ENCODE data around the gene CCNE1. TPM values are rescaled to one million over a fixed set of nuclear protein-coding genes. Genes with fewer than 3 reads are reported as not detected.

CCNE1 gene
- total RNA-seq, 1 experiment from 2014 or later, result 40.2 TPM

- H2AFZ ChIP-seq (ENCODE audit: low read length), result no peak overlapping the region
- peak; percentile 73 for TF ChIP-seq CTCF (conservative IDR thresholded peaks at IDR 0.05)
- no peaks in the 10 kb centered on the region for H4K20me1 ChIP-seq (ENCODE audit: control insufficient read depth, insufficient read depth, insufficient read length)
- Mint-ChIP-seq H3K27ac (peak overlapping the region in 1 of 3 experiments; percentile 70; a peak in 3 of 7 replicates), H3K9me3 (peaks cover 0 to 2% of the 10 kb centered on the region in 2 experiments; a peak in 1 of 5 replicates), H3K27me3 (ENCODE audit: low read depth) (no peaks in the 10 kb centered on the region), H3K4me3 (no peak overlapping the region), H3K4me1 (no peaks in the 10 kb centered on the region; a peak in 1 of 4 replicates), H3K36me3 (ENCODE audit: insufficient read depth in 1 of 3, low read depth in 3 of 3) (no peaks in the 10 kb centered on the region)
- WGBS (ENCODE audit: extremely low coverage, insufficient read length, low lambda C conversion rate), result no CpG with 5 or more reads among the region's 5 CpGs
- H2BK5ac ChIP-seq (ENCODE audit: insufficient read length, low read length), result no peak overlapping the region
- H3K9ac ChIP-seq (ENCODE audit: extremely low read depth, insufficient read length, low read length), result no peak overlapping the region
- no peaks in the 10 kb centered on the region for H3K23me2 ChIP-seq (ENCODE audit: insufficient read length, low read depth, low read length, poor library complexity, severe bottlenecking)
- no peaks in the 10 kb centered on the region for H3K79me2 ChIP-seq (ENCODE audit: insufficient read depth, low read length)
- H3K4ac ChIP-seq (ENCODE audit: low read depth, low read length), result no peak overlapping the region
- no peak overlapping the region for H2BK120ac ChIP-seq (ENCODE audit: low read depth, low read length, poor library complexity, severe bottlenecking)
- H4K5ac ChIP-seq (ENCODE audit: insufficient read length, low read depth, low read length), result no peak overlapping the region
- H3K27ac ChIP-seq (ENCODE audit: insufficient read length, low read depth, low read length), result no peak overlapping the region
- no peaks in the 10 kb centered on the region for H3K27me3 ChIP-seq (ENCODE audit: insufficient read depth, low read length)
- H3K4me2 ChIP-seq (ENCODE audit: insufficient read depth, insufficient read length, low read length), result no peak overlapping the region
- H2BK20ac ChIP-seq (ENCODE audit: low read depth, low read length, poor library complexity, severe bottlenecking), result no peak overlapping the region
- no peaks in the 10 kb centered on the region for H3K4me1 ChIP-seq (ENCODE audit: insufficient read depth, low read length)
- no peak overlapping the region for H3K56ac ChIP-seq (ENCODE audit: insufficient read length, low read depth, low read length)
- H4K91ac ChIP-seq (ENCODE audit: insufficient read length, low read depth, low read length), result no peak overlapping the region
- no peak overlapping the region for H2BK12ac ChIP-seq (ENCODE audit: insufficient read length, low read depth, low read length)
- H3K79me1 ChIP-seq (ENCODE audit: insufficient read depth, low read depth, low read length, poor library complexity, severe bottlenecking), result no peaks in the 10 kb centered on the region
- no peak overlapping the region for H3K23ac ChIP-seq (ENCODE audit: insufficient read length, low read depth, low read length)
- no peak overlapping the region for H3K18ac ChIP-seq (ENCODE audit: insufficient read length, low read depth, low read length)
- H4K8ac ChIP-seq (replicated peaks; ENCODE audit: insufficient read length, low read depth, low read length), result no peak overlapping the region
- no peak overlapping the region for H2AK5ac ChIP-seq (ENCODE audit: insufficient read length, low read length)
- no peak overlapping the region for H3K14ac ChIP-seq (ENCODE audit: insufficient read depth, low read length)
- H2BK15ac ChIP-seq (ENCODE audit: low read depth, low read length), result no peak overlapping the region
- peak; percentile 68 for DNase-seq
- no peak overlapping the region for H3T11ph ChIP-seq (ENCODE audit: low read length)
- H3K9me3 ChIP-seq (ENCODE audit: control insufficient read depth, low read depth, low read length), result no peaks in the 10 kb centered on the region
Observed at GRCh38 chr19:29785955-29786589, 25.7 kb upstream of the CCNE1 start.

All from H9 (cell line).